Adrenal gland (tissue), 5 donors: ENCODE results near the gene ASPG.

Source experiments
- CTCF ChIP-seq, 6 experiments: fragments of 450-650 bp in 4 of 6; fragments of 200-600 bp in 2 of 6; sonication (generic) in 1 of 6; IDR thresholded peaks; 1 replicate in 5 of 6; 2 replicates in 1 of 6; pipeline versions ENCODE4 v1.5.1 to v1.8.0; 2016 to 2021; ENCODE audit warnings: antibody characterized with exemption in 6 of 6, mild to moderate bottlenecking in 2 of 6, moderate library complexity in 1 of 6
- POLR2A ChIP-seq, 2 donors: fragments of 450-650 bp; IDR thresholded peaks; one replicate each; pipeline ENCODE4 v1.6.1; 2017; ENCODE audit warnings: antibody characterized with exemption in 2 of 2, mild to moderate bottlenecking in 2 of 2, moderate library complexity in 1 of 2
- donor health status: DM: no; HTN: no; CAD: no.

GRCh38 chr14:104163541-104163940 lies 78.0 kb downstream of the ASPG start:
- TF ChIP-seq CTCF (IDR thresholded peaks at IDR 0.05) (no peak), POLR2A (IDR thresholded peaks at IDR 0.05) (no peak)
